Measurements from ENCODE around the gene CX3CL1.

- TF ChIP-seq CTCF (IDR thresholded peaks at IDR 0.05) (no peak), POLR2AphosphoS5 (IDR thresholded peaks at IDR 0.05) (no peak), POLR2A (IDR thresholded peaks at IDR 0.05) (no peak), EP300 (IDR thresholded peaks at IDR 0.05; ENCODE audit: low read depth) (no peak)
Measured at GRCh38 chr16:57379579-57379978, 7.3 kb downstream of the CX3CL1 start.
